ENCODE measurements around the gene SLC7A9. TPM values are rescaled to one million over a fixed set of nuclear protein-coding genes. Genes with fewer than 3 reads are reported as not detected.

Gene SLC7A9
- total RNA-seq, 3 donors from 2014 or later = 0.43 to 0.66 TPM; not detected in 1

- DNase-seq (no peak), ATAC-seq (no peak)
- TF ChIP-seq CTCF (IDR thresholded peaks at IDR 0.05) = no peak
- H3K36me3 ChIP-seq (ENCODE audit: low read depth) = no peaks in the 10 kb centered on the region
- intact Hi-C loops (cut with DNase I, micrococcal nuclease) = no loop called here
- H3K9me3 ChIP-seq = no peaks in the 10 kb centered on the region
- peaks cover 11% of the 10 kb centered on the region for H3K4me1 ChIP-seq (ENCODE audit: low read depth)
- H3K4me3 ChIP-seq = no peak overlapping the region
Observed at GRCh38 chr19:32880622-32881021, 11.1 kb upstream of the SLC7A9 start.

- no peak for TF ChIP-seq CTCF (IDR thresholded peaks at IDR 0.05)
- H3K4me3 ChIP-seq = no peak overlapping the region
- H3K4me1 ChIP-seq (ENCODE audit: low read depth) = peaks cover 11% of the 10 kb centered on the region
- H3K9me3 ChIP-seq = no peaks in the 10 kb centered on the region
- no peaks in the 10 kb centered on the region for H3K36me3 ChIP-seq (ENCODE audit: low read depth)
- DNase-seq (no peak), ATAC-seq (peak; percentile 38)
- intact Hi-C loops (cut with DNase I, micrococcal nuclease) = no loop called here
Observed at GRCh38 chr19:32879741-32880140, 10.2 kb upstream of the SLC7A9 start.

GRCh38 chr19:32878988-32879387 lies 9.4 kb upstream of the SLC7A9 start:
- intact Hi-C loops (cut with DNase I, micrococcal nuclease) = no loop called here
- Histone ChIP-seq H3K4me3 (no peak overlapping the region), H3K36me3 (ENCODE audit: low read depth) (no peaks in the 10 kb centered on the region), H3K4me1 (ENCODE audit: low read depth) (peaks cover 11% of the 10 kb centered on the region), H3K9me3 (no peaks in the 10 kb centered on the region)
- no peak for TF ChIP-seq CTCF (IDR thresholded peaks at IDR 0.05)
- DNase-seq (no peak), ATAC-seq (no peak)

GRCh38 chr19:32877977-32878745 lies 8.6 kb upstream of the SLC7A9 start:
- TF ChIP-seq CTCF (IDR thresholded peaks at IDR 0.05) = no peak
- Histone ChIP-seq H3K36me3 (ENCODE audit: low read depth) (no peaks in the 10 kb centered on the region), H3K9me3 (no peaks in the 10 kb centered on the region), H3K4me3 (no peak overlapping the region), H3K4me1 (ENCODE audit: low read depth) (peaks cover 18% of the 10 kb centered on the region)
- intact Hi-C loops (cut with DNase I, micrococcal nuclease) = no loop called here
- ATAC-seq = no peak
- DNase-seq = no peak

- Histone ChIP-seq H3K4me3 (no peak overlapping the region), H3K9me3 (no peaks in the 10 kb centered on the region), H3K4me1 (ENCODE audit: low read depth) (peaks cover 19% of the 10 kb centered on the region), H3K36me3 (ENCODE audit: low read depth) (no peaks in the 10 kb centered on the region)
- DNase-seq (peak in 1 of 3 donors; percentile 19), ATAC-seq (no peak)
- intact Hi-C loops (cut with DNase I, micrococcal nuclease) = no loop called here
- TF ChIP-seq CTCF (IDR thresholded peaks at IDR 0.05) = no peak
Observed at GRCh38 chr19:32877323-32877912, 7.9 kb upstream of the SLC7A9 start.
